ENCODE data around the gene ARHGAP22. TPM values are rescaled to one million over a fixed set of nuclear protein-coding genes. Genes with fewer than 3 reads are reported as not detected.

ARHGAP22 gene
- total RNA-seq, 1 donor from 2014 or later, result 3.8 TPM

- no peak for TF ChIP-seq CTCF (IDR thresholded peaks at IDR 0.05; ENCODE audit: unreplicated experiment)
- no peak for DNase-seq (ENCODE audit: low spot score, unreplicated experiment)
- no peaks in the 10 kb centered on the region for H3K4me1 Mint-ChIP-seq (ENCODE audit: low read depth)
- H3K9me3 Mint-ChIP-seq (ENCODE audit: low read depth), result peaks cover 6% of the 10 kb centered on the region
- H3K4me3 Mint-ChIP-seq (ENCODE audit: low read depth), result no peak overlapping the region
- H3K27ac Mint-ChIP-seq, result no peak overlapping the region
- H3K27me3 Mint-ChIP-seq, result peaks cover 3% of the 10 kb centered on the region
- no peaks in the 10 kb centered on the region for H3K36me3 Mint-ChIP-seq (ENCODE audit: insufficient read depth)
These were observed 31.4 kb upstream of the ARHGAP22 start for GRCh38 chr10:48636231-48636630.

- DNase-seq (ENCODE audit: low spot score, unreplicated experiment), result no peak
- H3K36me3 Mint-ChIP-seq (ENCODE audit: insufficient read depth), result no peaks in the 10 kb centered on the region
- H3K4me3 Mint-ChIP-seq (ENCODE audit: low read depth), result no peak overlapping the region
- no peak for TF ChIP-seq CTCF (IDR thresholded peaks at IDR 0.05; ENCODE audit: unreplicated experiment)
- peaks cover 3% of the 10 kb centered on the region for H3K27me3 Mint-ChIP-seq
- H3K4me1 Mint-ChIP-seq (ENCODE audit: low read depth), result no peaks in the 10 kb centered on the region
- no peaks in the 10 kb centered on the region for H3K9me3 Mint-ChIP-seq (ENCODE audit: low read depth)
- H3K27ac Mint-ChIP-seq, result no peak overlapping the region
These were observed 30.2 kb upstream of the ARHGAP22 start for GRCh38 chr10:48634984-48635557.

GRCh38 chr10:48634198-48634983 is 29.5 kb upstream of the ARHGAP22 start:
- Mint-ChIP-seq H3K4me3 (ENCODE audit: low read depth) (no peak overlapping the region), H3K36me3 (ENCODE audit: insufficient read depth) (no peaks in the 10 kb centered on the region), H3K9me3 (ENCODE audit: low read depth) (no peaks in the 10 kb centered on the region), H3K4me1 (ENCODE audit: low read depth) (no peaks in the 10 kb centered on the region), H3K27ac (no peak overlapping the region), H3K27me3 (peaks cover 3% of the 10 kb centered on the region)
- TF ChIP-seq CTCF (IDR thresholded peaks at IDR 0.05; ENCODE audit: unreplicated experiment), result no peak
- DNase-seq (ENCODE audit: low spot score, unreplicated experiment), result no peak

GRCh38 chr10:48633381-48634197 is 28.7 kb upstream of the ARHGAP22 start:
- no peaks in the 10 kb centered on the region for H3K36me3 Mint-ChIP-seq (ENCODE audit: insufficient read depth)
- no peak overlapping the region for H3K27ac Mint-ChIP-seq
- TF ChIP-seq CTCF (IDR thresholded peaks at IDR 0.05; ENCODE audit: unreplicated experiment), result no peak
- no peak overlapping the region for H3K4me3 Mint-ChIP-seq (ENCODE audit: low read depth)
- no peaks in the 10 kb centered on the region for H3K4me1 Mint-ChIP-seq (ENCODE audit: low read depth)
- no peaks in the 10 kb centered on the region for H3K9me3 Mint-ChIP-seq (ENCODE audit: low read depth)
- DNase-seq (ENCODE audit: low spot score, unreplicated experiment), result no peak
- peaks cover 3% of the 10 kb centered on the region for H3K27me3 Mint-ChIP-seq

GRCh38 chr10:48632166-48632565 is 27.3 kb upstream of the ARHGAP22 start:
- Mint-ChIP-seq H3K27me3 (no peaks in the 10 kb centered on the region), H3K9me3 (ENCODE audit: low read depth) (no peaks in the 10 kb centered on the region), H3K27ac (no peak overlapping the region), H3K4me1 (ENCODE audit: low read depth) (no peaks in the 10 kb centered on the region), H3K36me3 (ENCODE audit: insufficient read depth) (no peaks in the 10 kb centered on the region), H3K4me3 (ENCODE audit: low read depth) (no peak overlapping the region)
- TF ChIP-seq CTCF (IDR thresholded peaks at IDR 0.05; ENCODE audit: unreplicated experiment), result no peak
- DNase-seq (ENCODE audit: low spot score, unreplicated experiment), result no peak
